PFSK-1 (cell line): ENCODE results near the gene BIVM.

Experiments used
- POLR2AphosphoS5 ChIP-seq: IDR thresholded peaks from 2 replicates; pipeline ENCODE4 v1.6.1; 2012; ENCODE audit warnings: low read depth, mild to moderate bottlenecking, control low read depth, low read length, moderate library complexity
- SIN3A ChIP-seq: IDR thresholded peaks from 2 replicates; pipeline ENCODE4 v1.6.1; 2012; ENCODE audit warnings: mild to moderate bottlenecking, low read length, moderate library complexity, borderline replicate concordance; ENCODE audit not compliant: insufficient read depth
- TAF1 ChIP-seq: IDR thresholded peaks from 2 replicates; pipeline ENCODE4 v1.6.1; 2012; ENCODE audit warnings: low read length, control low read depth, borderline replicate concordance; ENCODE audit not compliant: insufficient read depth

- TF ChIP-seq POLR2AphosphoS5: no peak
- TF ChIP-seq TAF1: no peak
- TF ChIP-seq SIN3A: no peak
Observed at GRCh38 chr13:102774214-102774568, 24.7 kb upstream of the BIVM start.
